ENCODE data around the gene LRRC23.

Gene LRRC23

GRCh38 chr12:6943722-6944380 lies 39.2 kb downstream of the LRRC23 start, which contains the start of the genes C12orf57 and RNU7-1:
TSS of gene C12orf57 (plus strand) at chr12:6944022. CDS start at chr12:6944122, 100 bp downstream.
TSS of gene RNU7-1 (plus strand) at chr12:6943816.
- DNase-seq (ENCODE audit: low spot score) = peak; percentile 93

GRCh38 chr12:6944381-6945186 lies 40.0 kb downstream of the LRRC23 start:
- peak; percentile 96 for DNase-seq (ENCODE audit: low spot score)

DNA sequence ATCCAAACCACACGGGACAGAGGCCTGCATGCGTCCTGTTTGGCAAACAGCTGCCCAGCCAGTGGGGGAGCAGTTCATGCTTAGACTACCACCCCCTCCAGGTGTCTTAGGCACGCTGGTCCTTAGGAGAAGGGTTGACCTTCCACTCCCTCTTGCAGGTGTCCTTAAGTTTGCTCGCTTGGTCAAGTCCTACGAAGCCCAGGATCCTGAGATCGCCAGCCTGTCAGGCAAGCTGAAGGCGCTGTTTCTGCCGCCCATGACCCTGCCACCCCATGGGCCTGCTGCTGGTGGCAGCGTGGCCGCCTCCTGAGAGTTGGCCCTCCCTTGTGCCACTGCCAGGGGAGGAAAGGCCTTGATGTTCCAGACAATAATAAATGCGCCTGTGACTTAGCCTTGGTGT lies 41.0 kb downstream of the LRRC23 start:
- DNase-seq (ENCODE audit: low spot score) = no peak

- peak; percentile 87 for DNase-seq (ENCODE audit: low spot score)
Observed at GRCh38 chr12:6946033-6946919, 41.7 kb downstream of the LRRC23 start.

DNA sequence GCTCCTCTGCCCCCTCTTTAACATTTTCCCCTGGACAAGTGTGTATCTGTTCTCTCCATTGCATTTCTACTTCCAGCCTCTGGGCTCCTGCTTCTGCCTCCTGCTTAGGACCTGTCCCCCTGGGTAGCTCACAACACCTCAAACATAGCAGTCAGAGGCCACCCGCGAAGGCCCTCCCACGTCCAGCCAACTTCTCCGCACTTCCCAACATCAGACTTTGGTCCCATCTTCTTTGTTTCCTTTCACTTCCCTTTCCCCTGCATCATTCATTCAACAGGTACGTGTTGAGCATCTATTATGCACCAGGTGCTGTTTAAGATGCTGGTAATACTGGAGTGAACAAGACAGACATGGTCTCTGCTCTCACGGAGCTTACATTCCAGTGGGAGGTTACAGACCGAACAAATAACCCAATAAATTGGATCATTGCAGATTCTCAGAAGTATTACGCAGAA lies 42.3 kb downstream of the LRRC23 start:
- DNase-seq (ENCODE audit: low spot score) = no peak

- DNase-seq (ENCODE audit: low spot score) = no peak
Observed at GRCh38 chr12:6947615-6948014, 43.0 kb downstream of the LRRC23 start.

- DNase-seq (ENCODE audit: low spot score) = no peak
Observed at GRCh38 chr12:6948873-6949594, 44.4 kb downstream of the LRRC23 start.

DNA sequence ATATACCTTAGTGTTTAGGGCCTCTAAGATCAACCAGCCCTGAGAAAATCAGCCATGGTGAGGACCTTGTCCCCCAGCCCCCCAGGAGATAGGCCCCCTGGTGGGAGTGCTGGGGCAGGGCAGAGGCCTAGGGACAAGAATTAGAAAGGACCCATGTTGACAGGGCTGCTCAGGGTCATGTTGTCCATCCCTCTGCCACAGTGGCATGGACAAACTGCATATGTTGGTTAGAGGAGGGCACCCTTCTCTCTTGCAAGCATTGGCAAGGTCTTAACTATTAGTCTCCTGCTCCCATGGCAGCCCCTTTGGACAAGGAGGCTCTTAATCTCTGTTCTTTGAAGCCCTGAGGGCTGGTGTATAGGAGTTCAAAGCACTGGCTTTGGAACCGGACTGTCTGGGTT lies 45.8 kb downstream of the LRRC23 start:
- no peak for DNase-seq (ENCODE audit: low spot score)

GRCh38 chr12:6950811-6951540 lies 46.4 kb downstream of the LRRC23 start, which contains the start of gene PTPN6:
TSS of gene PTPN6 (plus strand) at chr12:6951356. CDS start at chr12:6951513, 157 bp downstream.
- no peak for DNase-seq (ENCODE audit: low spot score)

- no peak for DNase-seq (ENCODE audit: low spot score)
Observed at GRCh38 chr12:6951551-6952120, 47.0 kb downstream of the LRRC23 start.

DNA sequence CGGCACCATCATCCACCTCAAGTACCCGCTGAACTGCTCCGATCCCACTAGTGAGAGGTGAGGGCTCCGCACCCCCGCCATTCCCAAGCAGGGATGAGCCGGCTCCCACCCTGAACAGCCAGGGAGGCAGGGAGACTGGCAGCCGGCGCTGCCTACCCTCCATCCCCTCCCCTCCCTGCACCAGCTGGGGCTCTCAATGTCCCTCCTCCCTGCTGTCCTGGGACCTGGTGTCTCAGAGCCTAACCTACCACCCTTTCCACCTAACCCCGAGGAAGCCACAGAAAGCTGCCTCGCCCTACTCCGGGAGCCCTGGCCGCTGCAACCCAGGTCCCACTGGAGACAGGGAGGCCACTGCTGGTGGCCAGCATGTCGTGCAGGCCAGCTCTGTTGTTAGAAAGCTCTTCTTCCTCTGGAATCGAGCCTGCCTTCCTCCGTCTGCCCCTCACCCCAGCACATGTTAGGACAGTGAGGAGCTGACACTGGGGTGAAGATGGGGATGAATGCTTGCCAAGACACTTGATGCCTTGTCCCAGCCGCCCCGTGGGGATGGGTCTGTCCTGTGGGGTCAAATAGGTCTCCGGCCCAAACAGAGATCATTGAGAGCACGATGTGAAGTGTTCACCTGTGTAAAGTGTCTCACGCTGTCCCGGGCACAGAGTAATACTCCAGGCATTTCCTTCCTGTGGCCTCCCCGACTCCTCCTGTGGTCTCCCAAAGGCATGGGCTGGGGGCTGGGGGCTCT lies 47.7 kb downstream of the LRRC23 start:
- no peak for DNase-seq (ENCODE audit: low spot score)

DNA sequence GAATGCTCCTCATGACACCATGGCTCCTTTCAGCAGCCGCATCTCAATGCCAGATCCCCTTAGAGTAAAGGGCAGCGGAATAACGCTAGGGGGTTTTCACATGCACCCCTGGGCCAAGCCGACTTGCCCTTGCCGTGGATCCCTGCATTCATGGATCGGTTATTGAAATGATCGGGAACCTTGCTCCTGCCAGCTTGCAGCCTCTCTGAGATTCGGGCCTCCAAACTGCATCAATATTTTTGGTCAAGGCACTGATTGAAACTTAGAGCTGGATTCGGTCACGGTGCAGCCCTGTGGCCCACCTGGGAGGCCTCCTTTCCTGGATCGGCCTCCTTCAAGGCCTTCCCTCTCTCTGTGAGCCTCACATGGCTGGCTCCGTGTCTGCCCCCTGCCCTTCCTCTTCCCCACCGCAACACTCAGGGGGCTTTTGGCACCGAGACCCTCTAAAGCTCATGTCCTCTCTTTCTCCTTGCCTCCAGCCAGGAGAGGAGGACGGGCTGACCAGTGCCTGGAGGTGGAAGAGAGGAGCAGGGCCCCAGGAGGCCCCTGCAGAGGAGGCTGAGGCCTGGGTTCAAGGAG lies 48.3 kb downstream of the LRRC23 start:
- DNase-seq (ENCODE audit: low spot score) = no peak

- no peak for DNase-seq (ENCODE audit: low spot score)
Observed at GRCh38 chr12:6953442-6954315, 49.1 kb downstream of the LRRC23 start.

DNA sequence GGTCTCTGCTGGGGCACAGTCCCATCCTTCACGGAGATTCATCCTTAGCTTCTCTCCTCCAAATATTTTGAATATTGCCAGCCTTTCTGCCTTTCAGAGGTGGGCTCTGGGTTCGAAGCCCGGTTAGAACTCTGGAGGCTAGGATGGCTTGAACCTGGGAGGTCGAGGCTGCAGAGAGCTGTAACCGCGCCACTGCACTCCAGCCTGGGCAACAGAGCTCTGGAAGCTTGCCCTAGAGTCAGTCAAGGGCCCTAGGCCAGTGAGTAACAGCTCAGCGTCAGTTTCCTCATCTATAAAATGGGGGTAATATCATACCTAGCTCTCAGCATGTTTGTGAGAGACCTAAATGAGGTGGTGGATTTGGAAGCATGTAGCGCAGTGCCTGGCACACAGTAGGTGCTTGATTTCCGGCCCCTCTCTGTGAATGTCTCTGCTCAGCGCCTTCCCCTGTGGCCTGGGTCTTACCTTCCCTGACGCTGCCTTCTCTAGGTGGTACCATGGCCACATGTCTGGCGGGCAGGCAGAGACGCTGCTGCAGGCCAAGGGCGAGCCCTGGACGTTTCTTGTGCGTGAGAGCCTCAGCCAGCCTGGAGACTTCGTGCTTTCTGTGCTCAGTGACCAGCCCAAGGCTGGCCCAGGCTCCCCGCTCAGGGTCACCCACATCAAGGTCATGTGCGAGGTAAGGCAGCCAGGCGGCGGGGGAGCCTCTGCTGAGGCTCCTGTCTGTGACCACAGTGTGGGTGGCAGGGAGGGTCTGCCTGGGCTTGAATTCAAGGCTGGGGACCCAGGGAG lies 49.9 kb downstream of the LRRC23 start:
- DNase-seq (ENCODE audit: low spot score) = no peak

DNA sequence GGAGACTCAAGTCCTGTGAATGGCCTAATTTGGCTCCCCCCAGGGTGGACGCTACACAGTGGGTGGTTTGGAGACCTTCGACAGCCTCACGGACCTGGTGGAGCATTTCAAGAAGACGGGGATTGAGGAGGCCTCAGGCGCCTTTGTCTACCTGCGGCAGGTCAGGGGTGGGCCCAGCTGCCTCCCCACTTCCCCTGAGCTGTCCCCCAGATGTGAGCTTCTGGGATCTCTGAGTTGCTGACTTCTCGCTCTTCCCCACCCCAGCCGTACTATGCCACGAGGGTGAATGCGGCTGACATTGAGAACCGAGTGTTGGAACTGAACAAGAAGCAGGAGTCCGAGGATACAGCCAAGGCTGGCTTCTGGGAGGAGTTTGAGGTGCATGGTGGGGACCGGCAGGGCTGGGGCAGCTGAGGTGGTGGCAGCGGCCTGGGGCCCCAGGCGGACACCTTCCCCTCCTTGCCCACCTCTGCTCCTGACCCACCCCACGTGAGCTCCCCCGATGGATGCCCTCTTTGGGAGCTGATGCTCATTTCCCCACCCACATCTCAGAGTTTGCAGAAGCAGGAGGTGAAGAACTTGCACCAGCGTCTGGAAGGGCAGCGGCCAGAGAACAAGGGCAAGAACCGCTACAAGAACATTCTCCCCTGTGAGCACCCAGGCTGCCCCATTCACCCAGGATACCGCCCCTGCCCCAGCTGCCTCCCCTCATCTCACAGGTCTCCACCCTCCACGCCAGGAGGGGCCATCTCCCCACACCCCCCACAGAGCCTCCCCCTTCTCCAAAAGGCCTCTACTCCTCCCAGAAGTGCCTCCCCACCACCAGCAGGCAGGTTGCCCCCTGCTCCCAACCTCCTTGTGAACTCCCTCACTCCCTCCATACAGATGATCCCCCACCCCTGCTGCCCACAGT lies 50.7 kb downstream of the LRRC23 start:
- no peak for DNase-seq (ENCODE audit: low spot score)

- no peak for DNase-seq (ENCODE audit: low spot score)
Observed at GRCh38 chr12:6956021-6956727, 51.6 kb downstream of the LRRC23 start.

Data from ecto neural progenitor cell (in vitro differentiated cells).